VCaP (cell line): ENCODE results near the gene TNFRSF13B.
A peak's percentile ranks its signal among the peaks of the same experiment; 100 is the strongest.

Source experiments
- H3K27ac ChIP-seq: fragments of 450-650 bp; 2 replicates; pipeline ENCODE4 v1.5.1; 2017
- TF ChIP-seq, protein P1 (sequence below): fragments of 450-650 bp; conservative IDR thresholded peaks from 2 replicates; pipeline ENCODE4 v1.5.1; 2017; ENCODE audit warnings: mild to moderate bottlenecking, moderate library complexity

Gene TNFRSF13B

DNA sequence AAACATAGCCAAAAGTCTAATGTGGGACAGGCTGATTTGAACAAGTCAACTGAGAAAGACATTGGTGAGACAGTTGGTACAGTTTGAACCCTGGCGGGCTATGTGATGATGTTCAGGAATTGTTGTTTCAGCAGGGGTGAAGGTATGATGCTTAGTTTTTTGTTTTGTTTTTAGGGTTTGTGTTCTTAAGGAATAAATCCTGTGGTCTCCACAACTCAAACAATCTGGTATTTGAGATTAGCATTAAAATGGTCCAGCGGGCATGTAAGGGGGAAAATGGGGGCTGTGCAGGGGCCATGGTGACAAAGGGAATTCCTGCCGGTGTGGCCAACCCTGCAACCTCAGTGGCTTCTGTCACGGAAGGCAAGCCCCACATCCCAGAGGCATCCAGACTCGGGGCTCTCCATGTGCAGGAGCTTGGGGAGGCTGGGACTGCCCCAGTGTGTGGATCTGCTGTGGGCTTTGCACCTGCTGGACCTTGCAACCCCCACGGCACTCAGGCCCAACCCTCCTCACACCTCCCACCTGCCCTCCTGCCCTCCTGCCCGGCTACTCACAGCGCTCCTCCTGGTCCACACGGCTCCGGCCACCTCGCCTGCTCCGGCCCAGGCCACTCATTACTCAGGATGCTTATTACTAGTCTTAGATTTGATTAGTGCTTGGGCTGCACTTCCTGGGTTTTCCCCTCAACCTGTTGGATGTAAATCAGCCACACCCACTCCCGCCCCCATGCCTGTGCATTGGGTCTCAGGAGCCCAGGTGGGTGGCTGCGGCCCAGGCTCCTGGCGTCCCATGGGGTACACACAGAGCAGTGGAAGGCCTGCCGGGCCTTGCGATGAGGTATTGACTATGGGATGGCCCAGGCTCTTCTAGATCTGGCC lies at the start of gene TNFRSF13B:
Gene TNFRSF13B (minus strand): TSS at position 661 of the 881 bp plus-strand sequence. CDS start 43 bp downstream, at position 618.
- TF ChIP-seq, protein P1, sequence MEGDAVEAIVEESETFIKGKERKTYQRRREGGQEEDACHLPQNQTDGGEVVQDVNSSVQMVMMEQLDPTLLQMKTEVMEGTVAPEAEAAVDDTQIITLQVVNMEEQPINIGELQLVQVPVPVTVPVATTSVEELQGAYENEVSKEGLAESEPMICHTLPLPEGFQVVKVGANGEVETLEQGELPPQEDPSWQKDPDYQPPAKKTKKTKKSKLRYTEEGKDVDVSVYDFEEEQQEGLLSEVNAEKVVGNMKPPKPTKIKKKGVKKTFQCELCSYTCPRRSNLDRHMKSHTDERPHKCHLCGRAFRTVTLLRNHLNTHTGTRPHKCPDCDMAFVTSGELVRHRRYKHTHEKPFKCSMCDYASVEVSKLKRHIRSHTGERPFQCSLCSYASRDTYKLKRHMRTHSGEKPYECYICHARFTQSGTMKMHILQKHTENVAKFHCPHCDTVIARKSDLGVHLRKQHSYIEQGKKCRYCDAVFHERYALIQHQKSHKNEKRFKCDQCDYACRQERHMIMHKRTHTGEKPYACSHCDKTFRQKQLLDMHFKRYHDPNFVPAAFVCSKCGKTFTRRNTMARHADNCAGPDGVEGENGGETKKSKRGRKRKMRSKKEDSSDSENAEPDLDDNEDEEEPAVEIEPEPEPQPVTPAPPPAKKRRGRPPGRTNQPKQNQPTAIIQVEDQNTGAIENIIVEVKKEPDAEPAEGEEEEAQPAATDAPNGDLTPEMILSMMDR, result no peak
- H3K27ac ChIP-seq, result no peak within 1 kb of the TSS

DNA sequence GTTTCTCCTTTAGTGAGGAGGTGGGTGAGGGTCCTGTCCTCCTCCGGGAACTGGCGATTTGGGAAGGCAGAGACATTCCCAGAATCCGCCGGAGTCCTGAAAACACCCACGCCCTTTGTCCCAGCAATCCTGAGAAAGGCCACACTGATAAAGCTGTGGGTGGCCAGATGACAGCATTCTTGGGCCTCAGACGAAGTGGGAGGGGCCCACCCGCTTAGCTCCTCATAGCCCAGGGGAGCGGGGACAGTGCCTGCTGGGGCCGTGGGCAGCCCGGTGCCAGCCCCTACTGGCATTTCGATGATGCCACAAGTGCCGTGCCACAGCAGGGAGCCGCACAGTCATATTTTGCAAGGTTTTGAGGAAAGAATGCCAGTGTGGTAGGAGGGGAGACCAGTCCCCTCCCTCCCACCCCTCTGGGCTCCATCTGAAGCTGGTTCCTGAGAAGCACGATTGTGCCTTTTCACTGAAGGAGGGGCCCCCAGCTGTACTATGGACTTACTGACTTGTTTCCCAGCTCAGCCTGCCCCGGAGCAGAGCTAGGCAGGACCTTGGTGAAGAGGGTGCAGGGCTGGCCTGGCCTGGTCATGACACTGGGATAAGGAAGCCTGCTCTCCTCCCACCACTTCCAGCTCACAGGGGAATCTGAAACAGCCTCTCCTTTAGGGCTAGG lies 49.4 kb upstream of the TNFRSF13B start:
- no peak overlapping the region for H3K27ac ChIP-seq
- TF ChIP-seq, protein P1, result no peak

- TF ChIP-seq, protein P1, result no peak
- no peak overlapping the region for H3K27ac ChIP-seq
Observed at GRCh38 chr17:17020821-17021193, 48.9 kb upstream of the TNFRSF13B start.

DNA sequence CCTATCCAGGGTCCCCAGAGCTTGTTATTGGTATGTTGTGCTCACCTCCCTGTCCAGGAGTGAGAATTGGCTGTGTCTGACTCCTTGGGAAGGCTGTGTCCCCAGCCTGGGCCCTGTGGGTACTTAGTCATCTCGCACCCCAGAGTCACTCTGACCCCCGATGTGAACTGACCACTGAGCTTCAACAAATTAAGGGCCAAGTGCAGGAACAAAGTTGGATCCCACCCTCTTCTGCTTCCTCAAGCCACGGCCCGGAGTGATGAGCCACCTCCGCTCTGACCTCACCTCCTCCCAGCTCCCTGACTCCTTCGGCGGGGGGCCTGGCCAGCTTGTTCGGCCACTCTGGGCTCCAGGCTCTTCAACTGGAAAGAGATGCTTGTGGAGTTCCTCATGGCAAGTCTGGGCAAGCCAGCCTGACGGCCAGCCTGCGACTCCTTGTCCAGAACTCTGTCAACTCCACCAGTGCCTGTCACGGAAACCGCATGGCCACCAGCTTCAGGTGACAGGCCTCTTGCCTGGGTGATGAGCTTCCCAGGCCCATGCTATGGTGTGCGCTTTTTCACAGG lies 48.1 kb upstream of the TNFRSF13B start:
- TF ChIP-seq, protein P1, result no peak

DNA sequence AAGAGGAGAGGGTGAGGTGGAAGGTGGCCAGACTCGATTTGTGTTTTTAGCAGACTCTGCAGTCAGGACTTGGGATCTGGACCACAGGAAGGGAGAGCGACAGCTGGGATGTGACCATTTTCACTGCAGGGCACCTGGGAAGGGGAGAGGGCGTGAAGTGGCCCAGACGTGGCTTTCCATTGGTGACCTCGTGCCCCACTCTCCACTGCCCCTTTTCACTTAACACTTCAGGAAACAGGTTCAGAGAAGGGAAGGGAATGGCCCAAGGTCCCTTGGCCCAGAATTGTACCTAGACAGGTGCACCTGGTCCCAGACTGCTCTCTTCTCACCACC lies 47.5 kb upstream of the TNFRSF13B start:
- TF ChIP-seq, protein P1, result no peak
- H3K27ac ChIP-seq, result peak overlapping the region; percentile 84

More for the DNA sequence above, 48.1 kb upstream of the TNFRSF13B start:
- peak overlapping the region; percentile 84; the same call in 1 of the 2 replicates for H3K27ac ChIP-seq

GRCh38 chr17:17018612-17019429 lies 46.9 kb upstream of the TNFRSF13B start:
- TF ChIP-seq, protein P1, result no peak
- H3K27ac ChIP-seq, result peak overlapping the region; percentile 84
